Activated effector memory CD4-positive, alpha-beta T cell treated with anti-CD3 and anti-CD28 coated beads, Interleukin-2, amount 50 U/mL, for 16 hours (primary cell): ENCODE data around the gene PLEKHF1.
"Not testable (repeated sequence)": the region's sequence is repeated elsewhere in the genome, so short reads cannot be mapped to it uniquely, and the experiment has no call there.

Experiments
- DNase-seq: peaks from one replicate; pipeline ENCODE4 v3.0.0-alpha.2; 2020

PLEKHF1 gene

DNA sequence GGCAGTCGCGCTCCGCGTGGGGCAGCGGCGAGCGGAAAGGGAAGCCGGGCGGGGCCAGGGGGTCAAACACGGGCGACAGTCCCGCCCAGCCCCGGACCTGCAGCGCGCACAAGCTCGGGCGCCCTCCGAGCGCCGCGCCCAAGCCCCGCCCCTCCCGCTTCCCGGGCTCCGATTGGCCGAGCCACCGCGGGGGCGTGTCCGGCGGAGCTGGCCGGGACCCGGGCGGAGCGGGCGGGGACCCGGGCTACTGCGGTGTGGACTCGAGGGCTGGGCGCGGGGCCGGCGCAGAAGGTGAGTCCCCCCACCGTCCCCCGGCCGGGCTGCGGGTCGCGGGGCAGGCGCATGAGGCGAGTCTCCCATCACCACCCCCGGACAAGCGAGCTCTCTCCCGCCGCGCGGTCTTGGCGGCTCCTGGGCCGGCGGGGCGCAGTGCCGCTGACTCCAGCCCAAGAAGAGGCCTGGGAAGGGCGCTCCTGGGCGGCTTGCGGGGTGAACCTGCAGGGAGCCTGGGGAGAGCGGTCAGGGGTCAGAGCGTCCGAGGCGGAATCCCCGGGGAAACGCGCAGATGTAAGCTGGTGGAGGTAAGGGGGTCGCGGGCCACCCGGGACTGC, at the start of gene PLEKHF1:
Gene PLEKHF1, plus strand, starts transcription at position 247 of the 611 bp plus-strand sequence. CDS start 8,379 bp downstream, outside the sequence.
- peak; percentile 95 for DNase-seq

GRCh38 chr19:29615891-29616425, 49.3 kb upstream of the PLEKHF1 start:
- no peak for DNase-seq

GRCh38 chr19:29616541-29616940, 48.7 kb upstream of the PLEKHF1 start:
- no peak for DNase-seq

GRCh38 chr19:29617366-29618266, 47.6 kb upstream of the PLEKHF1 start:
- no peak for DNase-seq

DNA sequence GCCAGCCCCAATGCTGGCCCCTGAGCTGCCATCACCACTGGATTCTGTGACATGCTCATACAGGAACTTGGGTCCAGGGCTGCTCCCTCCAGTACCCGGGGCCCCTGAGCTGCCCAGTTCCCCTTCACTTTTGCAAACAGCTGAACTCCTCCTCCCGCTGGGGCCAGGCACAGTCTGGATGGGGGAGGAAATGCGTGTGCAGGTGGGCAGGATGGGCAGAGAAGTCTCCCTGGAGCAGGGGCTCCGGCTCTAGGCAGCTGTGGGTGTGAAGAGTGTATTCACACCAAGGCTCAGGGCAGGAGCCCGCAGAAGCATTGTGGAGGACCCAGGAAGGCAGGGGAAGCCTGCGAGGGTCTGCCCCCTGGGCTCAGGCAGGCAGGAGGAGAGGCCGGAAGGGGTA, 46.8 kb upstream of the PLEKHF1 start:
- no peak for DNase-seq

- DNase-seq: no peak
These were observed 46.4 kb upstream of the PLEKHF1 start for GRCh38 chr19:29618871-29619270.

GRCh38 chr19:29620931-29621351, 44.3 kb upstream of the PLEKHF1 start:
- DNase-seq: peak; percentile 74

- peak; percentile 67 for DNase-seq
These were observed 42.8 kb upstream of the PLEKHF1 start for GRCh38 chr19:29622166-29623070.

DNA sequence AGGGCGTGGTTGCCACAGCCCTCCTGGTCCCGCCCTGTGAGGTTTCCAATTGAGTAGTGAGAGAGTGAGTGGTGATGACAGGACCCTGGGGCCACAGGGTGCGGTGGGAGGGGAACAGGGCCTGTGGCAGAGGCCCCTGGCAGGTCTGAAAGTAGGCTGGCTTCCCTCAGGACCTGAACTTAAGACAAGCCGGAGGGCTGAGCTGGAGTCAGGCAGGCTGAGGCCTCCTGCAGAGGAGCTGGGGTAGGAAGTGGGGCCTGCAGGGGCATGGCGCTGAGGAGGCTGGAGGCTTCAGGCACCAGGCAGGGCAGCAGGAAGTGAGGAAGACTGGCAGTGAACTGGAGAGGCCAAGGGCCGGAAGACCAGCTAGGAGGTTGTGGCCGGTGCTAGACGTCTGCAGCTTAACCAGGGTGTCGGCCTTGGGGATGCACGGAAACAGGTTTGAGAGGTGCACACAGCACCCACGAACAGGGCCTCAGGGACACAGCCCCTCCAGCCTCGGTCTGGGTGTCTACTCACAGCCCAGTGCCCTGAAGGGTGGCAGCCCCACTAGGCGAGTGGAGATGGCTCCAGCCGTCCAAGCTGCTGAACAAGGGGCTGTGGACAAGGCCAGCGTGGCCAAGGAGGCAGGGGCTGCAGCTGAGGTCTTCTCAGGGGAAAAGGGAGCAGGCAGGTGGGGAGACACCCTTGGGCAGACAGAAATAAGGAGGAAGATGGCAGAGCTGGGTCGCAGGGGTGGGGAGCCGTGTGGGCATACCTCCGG, 41.4 kb upstream of the PLEKHF1 start:
- peak; percentile 80 for DNase-seq

DNA sequence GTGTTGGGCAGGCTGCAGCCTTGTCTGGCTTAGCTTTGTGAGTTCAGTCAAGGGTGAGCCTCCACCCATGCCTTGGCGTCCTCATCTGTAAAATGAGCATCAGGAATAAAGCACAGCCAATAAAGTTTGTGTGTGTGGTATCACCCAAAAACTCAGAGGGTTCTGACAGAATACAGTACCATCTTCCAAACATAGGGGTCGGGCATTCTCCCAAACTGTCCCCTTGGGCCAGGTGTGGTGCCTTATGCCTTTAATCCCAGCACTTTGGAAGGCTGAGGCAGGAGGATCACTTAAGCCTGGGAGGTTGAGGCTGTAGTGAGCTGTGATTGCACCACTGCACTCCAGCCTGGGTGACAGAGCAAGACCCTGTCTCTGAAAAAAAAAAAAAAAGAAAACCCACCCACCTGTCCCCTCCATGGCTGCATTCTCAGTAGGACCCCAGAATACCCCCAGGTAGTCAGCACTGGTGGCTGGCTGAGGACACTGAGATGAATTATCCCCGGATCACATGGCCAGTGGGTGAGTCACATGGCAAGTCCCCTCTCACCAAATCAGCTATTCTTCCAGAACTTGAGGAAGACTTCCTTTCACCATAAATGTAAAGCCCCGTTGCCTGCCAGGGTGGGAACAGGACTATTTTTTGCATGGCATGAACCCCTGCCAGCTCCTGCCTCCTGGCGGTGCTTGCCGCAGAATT, 40.6 kb upstream of the PLEKHF1 start:
- no peak for DNase-seq

DNA sequence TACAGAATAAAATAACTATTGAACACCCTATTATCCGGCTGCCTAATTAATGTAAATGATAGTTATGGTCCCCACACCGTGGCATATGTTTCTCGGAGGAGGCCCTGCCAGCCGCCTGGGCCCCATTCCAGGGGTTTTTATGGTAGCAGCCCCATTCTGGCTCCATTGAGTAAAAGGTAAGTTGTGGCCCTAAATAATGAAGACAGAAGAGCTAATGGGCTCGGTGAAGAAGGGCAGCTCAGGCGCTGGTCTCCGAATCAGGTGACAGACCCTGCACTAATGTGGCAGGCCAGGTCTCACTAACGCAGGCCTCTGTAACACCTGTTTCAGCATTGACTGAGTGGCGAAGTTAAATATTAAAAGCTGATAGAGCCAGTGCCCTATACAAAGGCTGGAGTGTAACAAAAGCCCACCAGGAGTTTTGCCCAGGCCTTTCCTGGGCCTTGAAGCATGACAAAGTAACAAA, 40.0 kb upstream of the PLEKHF1 start:
- no peak for DNase-seq

DNA sequence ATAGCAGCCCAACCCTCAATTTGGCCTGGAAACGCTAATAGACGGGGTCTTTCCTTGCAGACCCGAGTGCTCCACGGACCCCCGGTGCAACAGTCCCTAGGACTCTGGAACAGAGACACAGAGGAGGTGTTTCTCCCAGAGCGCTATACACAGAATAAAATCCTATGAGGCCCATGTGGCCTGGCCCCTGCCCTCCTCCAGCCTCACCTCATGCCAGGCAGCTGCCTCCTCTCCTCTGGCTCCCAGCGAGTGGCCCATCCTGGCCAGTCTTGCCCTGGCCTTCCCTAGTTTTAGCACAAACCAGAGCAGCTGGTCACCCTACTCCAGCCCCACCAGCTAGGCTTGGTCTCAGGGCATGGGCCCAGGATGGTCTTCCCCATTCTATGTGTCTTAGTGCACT, 38.9 kb upstream of the PLEKHF1 start:
- no peak for DNase-seq

DNA sequence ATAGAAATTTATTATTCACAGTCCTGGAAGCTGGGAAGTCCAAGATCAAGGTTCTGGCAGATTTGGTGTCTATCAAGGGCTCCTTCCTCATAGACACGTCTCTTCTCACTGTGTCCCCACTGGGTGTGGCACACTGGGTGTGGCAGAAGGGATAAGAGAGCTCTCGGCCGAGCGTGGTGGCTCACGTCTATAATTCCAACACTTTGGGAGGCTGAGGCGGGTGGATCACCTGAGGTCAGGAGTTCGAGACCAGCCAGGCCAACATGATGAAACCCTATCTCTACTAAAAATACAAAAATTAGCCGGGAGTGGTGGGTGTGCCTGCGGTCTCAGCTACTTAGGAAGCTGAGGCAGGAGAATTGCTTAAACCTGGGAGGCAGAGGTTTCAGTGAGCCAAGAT, 38.4 kb upstream of the PLEKHF1 start:
- not testable (repeated sequence) for DNase-seq

DNA sequence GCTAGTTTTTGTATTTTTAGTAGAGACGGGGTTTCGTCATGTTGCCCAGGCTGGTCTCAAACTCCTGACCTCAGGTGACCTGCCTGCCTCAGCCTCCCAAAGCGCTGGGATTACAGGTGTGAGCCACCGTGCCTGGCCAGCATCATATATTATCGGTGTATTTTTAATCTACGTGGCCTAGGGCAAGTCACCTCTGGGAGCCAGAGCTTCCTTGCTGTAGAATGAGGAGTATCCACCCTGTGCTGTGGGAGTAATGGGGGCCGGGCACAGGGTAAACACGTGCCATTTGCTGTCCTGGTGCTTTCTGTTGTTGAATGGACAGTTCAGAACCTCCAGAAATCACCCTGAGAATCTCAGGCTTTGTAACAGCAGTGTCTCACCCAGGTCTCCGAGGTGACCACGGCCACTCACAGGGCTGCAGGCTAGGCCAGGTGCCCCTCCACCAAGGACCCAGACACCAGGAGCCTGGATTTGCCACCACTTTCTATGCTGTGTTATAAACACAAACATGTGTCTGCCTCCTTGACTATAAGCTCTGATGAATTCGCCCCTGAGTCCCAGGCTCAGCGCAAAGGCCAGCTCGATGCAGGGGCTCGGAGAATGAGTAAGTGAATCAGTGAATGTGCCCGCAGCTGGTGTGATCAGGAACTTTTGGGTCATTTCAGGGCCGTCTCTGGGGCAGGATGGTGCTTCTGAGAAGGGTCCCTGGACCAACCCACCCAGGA, 36.4 kb upstream of the PLEKHF1 start:
- no peak for DNase-seq

- peak; percentile 45 for DNase-seq
These were observed 35.3 kb upstream of the PLEKHF1 start for GRCh38 chr19:29629836-29630534.

DNA sequence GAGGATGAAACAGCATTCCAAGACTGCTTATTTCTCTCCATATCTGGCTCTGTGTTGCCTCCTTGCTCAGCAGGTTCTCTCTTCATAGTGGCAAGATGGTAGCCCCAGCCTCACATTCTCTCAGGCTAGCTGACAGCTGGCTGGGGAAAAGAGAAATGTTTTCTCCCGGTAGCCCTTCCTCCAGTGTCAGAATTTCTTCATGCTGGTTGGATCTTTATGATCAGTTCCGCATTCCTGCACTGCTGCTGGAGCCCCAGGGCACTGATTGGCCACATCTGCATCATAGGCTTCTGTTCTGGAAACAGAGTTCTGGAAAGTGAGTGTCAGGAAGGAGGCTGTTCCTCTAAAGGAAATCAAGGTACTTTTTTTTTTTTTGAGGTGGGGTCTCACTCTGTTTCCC, 34.6 kb upstream of the PLEKHF1 start:
- DNase-seq: peak; percentile 25

GRCh38 chr19:29631450-29631849, 33.8 kb upstream of the PLEKHF1 start:
- peak; percentile 30 for DNase-seq

DNA sequence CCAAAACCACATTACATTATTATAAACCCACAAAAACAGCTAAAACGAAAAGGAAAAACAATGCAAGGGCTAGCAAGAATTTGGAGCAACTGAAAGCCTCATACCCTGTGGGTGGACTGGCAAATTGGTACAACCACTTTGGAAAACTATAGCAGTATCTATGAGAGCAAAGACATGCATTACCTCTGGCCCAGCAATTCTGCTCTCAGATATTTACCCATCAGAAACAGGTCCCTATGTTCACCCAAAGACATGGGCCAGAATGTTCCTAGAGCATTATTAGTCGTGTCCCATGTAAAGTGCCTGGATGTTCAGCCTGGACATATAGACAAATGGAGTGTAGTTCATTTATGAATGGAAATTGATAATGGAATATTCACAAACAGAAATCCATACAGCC, 31.3 kb upstream of the PLEKHF1 start:
- no peak for DNase-seq

DNA sequence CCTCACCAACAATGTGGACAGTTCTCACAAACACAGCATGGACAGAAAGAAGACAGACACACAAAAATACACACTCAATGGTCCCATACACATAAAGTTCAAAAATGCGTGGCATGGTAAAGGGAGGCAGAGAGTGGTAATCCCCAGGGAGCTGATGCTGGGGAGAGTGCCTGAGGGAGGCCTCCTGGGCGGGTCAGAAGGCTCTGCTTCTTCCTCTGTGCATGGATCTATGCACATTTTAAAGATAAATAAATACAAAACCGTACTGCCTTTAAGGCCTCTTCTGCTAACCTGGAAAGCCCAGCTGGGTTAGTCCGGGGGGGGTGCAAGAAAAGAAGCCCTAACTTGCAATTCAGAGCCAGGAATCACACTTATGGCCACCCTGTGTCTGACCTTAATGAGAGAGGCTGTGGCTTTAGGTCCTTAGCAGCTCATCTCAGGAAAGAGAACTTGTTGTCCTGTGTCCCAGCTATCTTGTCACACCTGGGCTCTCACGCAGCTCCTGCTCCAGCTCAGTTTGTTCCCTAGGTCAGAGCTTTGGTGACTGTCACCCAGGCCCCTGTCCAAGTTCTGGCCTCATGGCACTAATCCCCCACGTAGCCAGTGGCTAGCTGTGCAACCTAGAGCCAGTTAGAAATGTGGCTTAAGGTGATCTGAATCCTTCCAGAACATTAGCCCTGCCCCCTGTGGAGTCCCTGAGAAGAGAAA, 30.7 kb upstream of the PLEKHF1 start:
- DNase-seq: no peak
